Activated CD8-positive, alpha-beta memory T cell treated with anti-CD3 and anti-CD28 coated beads for 36 hours (primary cell): ENCODE measurements around the gene R3HDM2. TPM values are rescaled to one million over a fixed set of nuclear protein-coding genes. Genes with fewer than 3 reads are reported as not detected.

ENCODE experiments used
- CTCF ChIA-PET: fragments of 350-600 bp; sonication (Branson Sonifier 250); formaldehyde crosslinking; loops from one replicate; lab custom pipeline; 2021; ENCODE audit warnings: antibody characterized with exemption; lab: Charles Lee
- POLR2A ChIA-PET: fragments of 350-600 bp; sonication (Branson Sonifier 250); formaldehyde crosslinking; loops from one replicate; lab custom pipeline; 2021; ENCODE audit warnings: antibody characterized with exemption; lab: Charles Lee
- total RNA-seq, 2 experiments: library from RNA; stranded (reverse); gene quantifications; one replicate each; pipeline ENCODE4 v1.2.3, GENCODE V29; 2021

The R3HDM2 gene
- total RNA-seq = 10 to 100 TPM; 28.0 to 29.7 TPM

- POLR2A ChIA-PET = interaction anchor here (0.9 kb wide), 1 partner anchor 201 kb away, joined by 3 read pairs; the partner anchor contains the start of gene SHMT2
- CTCF ChIA-PET = interaction anchor here (0.7 to 1.6 kb wide), 2 partner anchors 19 to 21 kb away, joined by 3 to 5 read pairs; no protein-coding TSS in a partner anchor
Observed at GRCh38 chr12:57430931-57431566, at the start of gene R3HDM2. R3HDM2 (minus strand) TSS chr12:57431043; CDS start chr12:57310428, 120,615 bp downstream.

GRCh38 chr12:57479376-57480115 lies 48.7 kb upstream of the R3HDM2 start, which contains the start of gene ARHGAP9:
ARHGAP9 (minus strand) TSS chr12:57479866; CDS start chr12:57479406, 460 bp downstream.
- ChIA-PET POLR2A (interaction anchor here (1.2 kb wide), 1 partner anchor 40 kb away, joined by 10 read pairs; the partner anchor contains the start of gene DDIT3), CTCF (interaction anchor here (1.2 to 8.5 kb wide), 4 partner anchors 9 to 104 kb away, joined by 3 to 120 read pairs (median 6); partner anchors contain the start of gene GLI1)

DNA sequence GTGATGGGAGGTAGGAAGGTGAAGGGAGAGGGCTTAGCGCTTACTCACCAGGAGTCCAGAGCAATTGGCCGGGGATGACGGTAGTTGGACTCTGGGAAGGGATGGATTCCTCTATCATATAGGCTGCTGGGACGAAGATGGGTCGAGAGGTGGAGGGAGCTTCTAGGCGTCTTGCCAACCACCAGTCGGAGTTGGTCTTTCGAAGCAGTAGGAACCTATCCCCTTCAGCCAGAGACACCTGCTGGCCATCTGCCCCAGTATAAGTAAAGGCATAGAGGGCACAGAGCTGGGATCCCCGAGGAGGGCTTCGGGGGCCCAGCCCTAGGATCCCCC lies 48.2 kb upstream of the R3HDM2 start:
- ChIA-PET POLR2A (interaction anchor here (0.8 kb wide), 1 partner anchor 42 kb away, joined by 3 read pairs; the partner anchor contains the start of gene DDIT3), CTCF (interaction anchor here (1.2 to 8.5 kb wide), 2 partner anchors 18 to 104 kb away, joined by 5 to 120 read pairs; partner anchors contain the start of gene GLI1)

DNA sequence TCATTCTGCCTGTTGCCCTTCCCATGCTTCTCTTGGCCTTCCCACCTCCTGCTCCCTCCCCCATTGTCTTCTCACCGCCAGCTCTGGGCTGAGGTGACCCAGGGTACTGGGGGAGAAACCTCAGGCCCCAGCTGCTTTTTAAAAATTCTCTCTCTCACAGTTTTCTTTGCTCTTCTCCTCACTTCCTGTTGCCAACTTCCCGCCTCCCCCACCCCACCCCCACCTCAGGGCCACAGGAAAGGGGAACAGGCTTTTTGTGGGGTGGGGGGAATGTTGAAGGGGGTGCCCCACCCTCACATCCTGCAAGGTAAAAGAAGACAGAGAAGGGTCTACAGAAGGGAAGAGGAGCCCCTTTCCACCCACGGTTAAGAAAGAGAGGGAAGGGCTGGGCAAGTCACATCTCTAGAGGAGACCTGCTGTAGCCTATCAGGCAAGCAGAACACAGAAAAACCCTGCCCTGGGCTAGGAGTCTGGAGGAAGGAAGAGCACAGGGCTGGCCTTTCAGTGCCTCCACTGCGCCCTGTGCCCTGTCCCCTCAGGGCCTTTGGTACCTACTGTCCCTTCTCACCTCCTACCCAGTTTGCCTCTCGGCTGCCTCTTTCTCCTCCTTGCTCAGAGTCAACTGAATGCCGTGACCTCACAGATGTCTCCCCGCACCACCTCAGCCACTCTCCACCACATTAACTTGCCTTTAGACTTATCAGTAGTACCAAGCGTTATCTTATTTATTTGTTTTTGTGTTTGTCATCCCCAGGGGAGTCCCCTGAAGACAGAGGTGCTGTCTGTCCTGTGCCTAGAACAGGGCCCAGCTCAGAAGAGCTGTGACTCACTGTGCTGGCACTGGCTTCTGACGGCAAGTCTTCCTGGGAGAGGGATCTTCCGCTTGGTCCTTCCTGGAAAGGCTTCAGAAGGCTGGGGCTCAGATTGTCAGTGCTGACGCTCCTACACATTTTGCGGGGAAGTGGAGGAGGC lies 47.2 kb upstream of the R3HDM2 start:
- ChIA-PET CTCF (interaction anchor here (1.1 to 8.5 kb wide), 6 partner anchors 9 to 264 kb away, joined by 3 to 120 read pairs (median 6); partner anchors contain the start of genes DDIT3 and GLI1), POLR2A (interaction anchor here (0.5 to 2.4 kb wide), 7 partner anchors 8 to 896 kb away, joined by 3 to 8 read pairs (median 3); partner anchors contain the start of gene DDIT3)

DNA sequence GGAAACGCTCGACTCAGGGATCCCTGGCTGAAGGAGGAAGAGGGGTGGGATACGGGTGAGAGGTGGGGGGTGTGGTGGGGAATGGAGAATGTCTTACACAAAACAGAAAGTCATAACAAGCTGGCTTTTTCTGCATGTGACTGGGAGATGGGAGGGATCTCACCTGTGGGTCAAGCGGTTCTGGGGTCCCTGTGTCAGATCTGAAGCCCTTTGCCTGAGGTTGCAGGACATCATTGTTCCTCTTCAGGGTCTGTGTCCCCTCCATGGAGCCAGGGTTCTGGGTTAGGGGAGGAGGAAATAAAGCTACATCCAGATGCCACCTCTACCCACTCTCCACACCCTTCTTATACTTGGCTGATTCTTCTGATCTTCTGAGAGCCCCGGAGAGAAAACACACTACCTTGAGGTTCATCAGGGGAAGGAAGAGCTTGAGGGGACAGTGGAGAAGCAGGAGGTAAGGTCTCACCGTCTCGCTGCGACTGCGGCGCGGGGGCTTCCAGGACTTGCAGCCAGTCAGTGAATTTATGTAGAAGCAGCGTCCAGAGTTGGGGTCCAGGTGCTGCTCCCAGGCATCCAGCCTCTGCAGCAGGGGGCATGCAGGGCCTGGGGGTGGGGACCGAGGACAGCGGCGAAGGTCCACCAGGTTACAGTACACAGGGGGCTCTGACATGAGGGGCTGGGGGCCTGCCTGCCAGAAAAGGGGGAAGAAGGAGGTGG lies 46.3 kb upstream of the R3HDM2 start:
- POLR2A ChIA-PET = interaction anchor here (0.5 to 2.4 kb wide), 7 partner anchors 9 to 896 kb away, joined by 3 to 8 read pairs (median 3); partner anchors contain the start of gene DDIT3
- CTCF ChIA-PET = interaction anchor here (0.8 to 8.5 kb wide), 9 partner anchors 9 to 264 kb away, joined by 3 to 120 read pairs (median 4); partner anchors contain the start of genes DDIT3 and GLI1

DNA sequence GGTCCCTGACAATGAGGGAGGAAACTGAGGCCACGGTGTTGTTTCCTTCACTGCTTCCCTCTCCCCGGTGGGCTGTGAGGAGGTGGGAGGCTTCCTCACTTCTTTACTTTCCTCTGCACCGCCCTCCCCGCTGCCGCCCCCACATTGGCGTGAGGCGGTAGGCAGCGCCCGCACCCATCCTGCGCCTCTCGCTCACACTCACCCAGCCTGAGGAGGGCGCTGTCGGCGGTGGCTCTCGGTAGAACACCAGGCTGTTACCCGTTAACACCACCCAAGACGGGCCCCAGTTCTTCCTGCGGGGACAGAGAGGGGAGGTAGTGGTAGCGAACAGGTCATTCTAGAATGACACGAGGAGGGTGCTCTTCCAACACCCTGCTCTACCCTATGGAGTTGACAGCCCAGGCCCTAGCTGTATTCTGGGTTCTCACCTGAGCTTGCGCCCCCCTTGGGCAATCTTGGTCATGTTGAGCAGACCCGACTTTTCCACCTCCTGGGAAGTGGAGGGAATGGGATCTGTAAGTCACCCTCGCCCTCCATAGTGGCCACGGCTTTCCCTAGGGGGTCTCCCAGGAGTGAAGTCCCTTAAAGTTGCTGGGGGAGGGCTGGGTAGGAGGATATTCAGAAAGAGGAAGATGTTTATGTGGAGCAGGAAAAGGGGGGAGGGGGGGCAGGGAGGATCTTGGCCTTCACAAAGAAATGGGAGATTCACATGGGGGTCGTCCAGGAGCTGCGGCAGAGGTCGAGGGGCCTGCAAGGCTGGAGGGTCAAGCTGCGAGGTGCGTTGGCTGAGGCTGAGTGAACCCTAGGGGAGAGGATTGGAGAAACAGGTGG lies 45.5 kb upstream of the R3HDM2 start:
- ChIA-PET POLR2A (interaction anchor here (1.0 to 2.4 kb wide), 5 partner anchors 10 to 380 kb away, joined by 3 to 8 read pairs (median 5); partner anchors contain the start of gene DDIT3), CTCF (interaction anchor here (0.8 to 8.5 kb wide), 10 partner anchors 10 to 263 kb away, joined by 3 to 120 read pairs (median 4); partner anchors contain the start of genes DDIT3 and GLI1)

DNA sequence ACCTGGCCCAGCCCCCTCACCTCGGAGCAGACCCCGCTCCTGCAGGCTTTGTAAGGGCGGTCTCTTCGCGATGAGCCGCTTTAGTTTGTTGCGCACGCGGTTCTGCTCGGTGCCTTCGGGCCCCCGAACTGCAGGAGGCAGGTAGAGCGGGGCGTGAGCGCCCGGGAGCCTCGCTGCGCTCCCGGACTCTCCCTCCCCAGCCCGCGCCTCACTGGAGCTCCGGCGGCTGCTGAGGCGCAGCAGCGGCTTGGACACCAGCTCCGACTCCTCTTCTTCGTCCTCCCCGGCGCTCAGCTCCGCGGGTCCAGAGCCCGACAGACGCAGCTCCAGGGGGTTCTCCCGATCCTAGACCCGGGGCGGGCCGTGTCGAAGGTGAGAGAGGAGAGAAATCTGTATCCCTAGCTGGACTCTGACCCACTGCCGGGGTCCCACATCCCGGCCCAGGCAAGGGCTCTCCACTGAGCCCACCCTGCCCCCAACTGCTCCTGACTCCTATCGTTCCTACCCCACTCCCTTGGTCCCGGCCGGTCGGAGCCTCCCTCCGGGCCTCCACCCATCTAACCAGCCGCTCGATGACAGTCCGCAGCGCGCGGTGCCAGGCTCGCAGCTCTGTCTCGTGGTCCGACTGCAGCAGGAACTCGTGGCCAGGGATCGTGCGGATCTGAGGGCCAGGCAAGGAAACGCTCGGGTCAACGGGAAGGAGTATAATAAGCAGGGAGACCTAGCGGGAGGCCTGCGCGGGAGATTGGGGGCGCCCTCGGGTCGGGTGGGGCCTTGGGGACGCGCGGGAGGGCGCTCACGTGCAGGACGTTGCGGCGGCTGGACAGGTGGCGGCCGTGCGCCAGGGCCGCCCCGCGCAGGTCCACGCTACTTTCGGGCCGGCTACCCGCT lies 44.7 kb upstream of the R3HDM2 start:
- ChIA-PET POLR2A (interaction anchor here (0.6 to 2.4 kb wide), 2 partner anchors 14 to 16 kb away, joined by 3 to 8 read pairs; partner anchors contain the start of gene GLI1), CTCF (interaction anchor here (0.8 to 8.5 kb wide), 6 partner anchors 10 to 108 kb away, joined by 3 to 120 read pairs (median 6); partner anchors contain the start of genes DDIT3 and GLI1)

DNA sequence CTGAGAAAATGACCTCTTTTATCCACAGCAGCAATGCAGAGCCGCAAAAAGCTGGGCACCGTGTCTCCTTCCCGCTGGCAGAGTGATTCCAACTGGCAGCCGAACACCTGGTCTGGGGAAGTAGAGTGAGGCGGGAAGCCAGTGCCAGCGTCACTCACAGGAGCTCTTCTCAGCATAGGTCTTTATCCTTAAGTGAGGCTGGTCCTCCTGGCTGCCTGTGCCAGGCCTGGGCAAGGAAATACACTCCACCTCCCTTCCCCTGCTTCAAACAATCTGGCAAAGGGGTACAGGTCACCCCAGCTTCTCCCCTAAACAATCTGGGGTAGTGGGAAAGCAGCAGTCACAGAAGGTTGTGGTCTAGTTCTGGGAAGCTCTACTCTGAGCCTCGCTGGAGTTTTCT lies 44.0 kb upstream of the R3HDM2 start:
- POLR2A ChIA-PET = no interaction called here
- CTCF ChIA-PET = interaction anchor here (1.4 to 8.5 kb wide), 3 partner anchors 14 to 109 kb away, joined by 3 to 120 read pairs (median 5); partner anchors contain the start of gene GLI1

DNA sequence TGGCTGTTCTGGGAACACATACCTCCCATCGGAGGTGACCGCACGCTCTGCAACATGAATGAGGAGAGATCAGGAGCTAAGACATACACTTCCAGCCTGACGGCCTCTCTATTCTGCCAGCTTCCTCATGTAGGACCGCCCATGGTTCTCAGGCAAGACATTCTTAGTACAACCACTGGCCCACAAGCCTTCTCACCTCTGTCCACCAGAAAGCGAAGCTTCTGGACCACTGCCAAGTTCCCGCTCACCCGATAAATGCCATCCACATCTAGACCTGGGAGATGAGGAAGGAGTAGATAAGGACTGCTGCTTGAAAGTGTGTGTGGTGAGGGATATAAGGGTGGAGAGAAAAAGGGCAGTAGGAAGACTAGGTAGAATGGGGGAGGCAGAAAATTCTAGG lies 43.6 kb upstream of the R3HDM2 start:
- CTCF ChIA-PET = interaction anchor here (0.5 to 8.5 kb wide), 4 partner anchors 13 to 196 kb away, joined by 3 to 120 read pairs (median 4); partner anchors contain the start of gene GLI1
- POLR2A ChIA-PET = interaction anchor here (1.4 kb wide), 1 partner anchor 11 kb away, joined by 5 read pairs; no protein-coding TSS in a partner anchor

DNA sequence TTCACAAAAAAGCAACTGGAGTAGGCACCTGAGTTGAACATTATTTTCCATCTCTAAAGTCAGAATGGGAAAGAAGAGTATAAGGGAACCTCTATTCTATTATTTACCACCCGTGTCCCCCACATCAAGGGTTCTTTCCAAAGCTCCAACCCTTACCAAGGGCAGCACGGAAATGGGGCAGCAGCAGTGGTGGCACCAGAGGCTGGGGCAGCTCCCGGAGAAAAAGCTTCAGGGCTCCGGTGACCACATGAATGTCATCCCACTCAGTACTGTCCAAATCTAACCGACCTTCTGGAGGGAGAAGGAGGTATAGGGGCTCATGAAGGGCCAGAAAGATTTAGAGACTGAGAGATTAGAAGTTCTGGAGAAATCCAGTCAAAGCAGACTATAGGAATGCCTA lies 43.0 kb upstream of the R3HDM2 start:
- POLR2A ChIA-PET = interaction anchor here (1.4 kb wide), 1 partner anchor 10 kb away, joined by 5 read pairs; no protein-coding TSS in a partner anchor
- CTCF ChIA-PET = interaction anchor here (0.5 to 8.5 kb wide), 3 partner anchors 13 to 195 kb away, joined by 3 to 120 read pairs (median 4); partner anchors contain the start of gene GLI1

DNA sequence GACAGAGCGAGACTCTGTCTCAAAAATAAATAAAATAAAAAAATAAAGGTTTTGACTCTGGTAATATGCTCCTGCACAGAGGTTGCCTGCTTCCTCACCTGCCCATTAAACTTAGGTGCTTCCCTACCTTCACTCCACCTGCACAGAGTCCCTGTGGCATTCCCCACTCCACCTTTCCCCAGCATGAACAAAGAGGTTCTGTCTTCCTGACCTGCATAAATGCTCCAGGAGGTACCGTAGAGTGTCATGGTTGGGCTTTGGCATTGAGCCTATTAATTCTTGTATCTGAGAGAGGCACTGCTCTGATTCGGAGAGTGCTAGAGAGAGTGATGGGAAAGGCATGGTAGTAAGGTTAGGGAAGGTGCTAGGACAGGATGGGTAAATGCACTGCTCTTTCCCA lies 42.5 kb upstream of the R3HDM2 start:
- ChIA-PET POLR2A (interaction anchor here (1.4 kb wide), 1 partner anchor 10 kb away, joined by 5 read pairs; no protein-coding TSS in a partner anchor), CTCF (interaction anchor here (1.7 to 8.5 kb wide), 3 partner anchors 12 to 110 kb away, joined by 3 to 120 read pairs (median 5); partner anchors contain the start of genes GLI1 and INHBE)

- POLR2A ChIA-PET = no interaction called here
- CTCF ChIA-PET = interaction anchor here (0.6 to 1.8 kb wide), 3 partner anchors 17 to 420 kb away, joined by 3 to 5 read pairs (median 4); partner anchors contain the start of gene INHBE
Observed at GRCh38 chr12:57472391-57472790, 41.5 kb upstream of the R3HDM2 start.

GRCh38 chr12:57471661-57472060 lies 40.8 kb upstream of the R3HDM2 start:
- ChIA-PET CTCF (interaction anchor here (0.9 to 1.8 kb wide), 4 partner anchors 11 to 208 kb away, joined by 3 to 5 read pairs (median 3); partner anchors contain the start of gene INHBE), POLR2A (no interaction called here)

DNA sequence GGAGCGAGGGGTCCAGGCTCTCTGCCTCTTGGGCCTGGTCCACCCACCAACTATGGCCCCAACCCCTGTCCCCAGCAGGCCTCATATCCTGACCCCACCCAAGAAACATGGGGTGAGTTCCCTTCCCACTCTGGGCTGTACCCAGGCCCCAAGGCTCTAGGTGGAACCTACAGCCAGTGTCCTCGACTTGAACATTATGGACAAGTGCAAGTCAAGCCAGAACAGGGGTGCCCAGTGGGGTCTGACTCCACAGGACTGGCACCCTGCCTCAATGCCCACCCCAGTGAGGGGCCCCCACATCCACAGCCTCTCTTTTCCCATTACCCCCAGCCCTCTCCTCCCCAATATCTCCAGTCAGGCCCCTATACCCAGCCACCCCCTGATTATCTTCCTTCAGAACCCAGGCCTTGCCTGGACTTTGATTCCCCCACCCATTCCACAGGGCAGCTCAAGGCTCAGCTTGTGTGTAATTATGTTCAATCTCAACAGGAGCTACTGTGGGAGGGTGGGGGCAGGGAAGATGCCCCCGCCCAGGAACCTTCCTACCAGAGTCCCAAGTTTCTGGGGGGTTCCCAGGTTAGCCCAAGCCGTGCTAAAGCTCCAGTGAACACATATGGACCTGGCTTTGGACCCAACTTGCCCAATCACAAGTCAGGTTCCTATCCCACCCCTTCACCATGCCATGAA lies 40.3 kb upstream of the R3HDM2 start:
- POLR2A ChIA-PET = no interaction called here
- CTCF ChIA-PET = interaction anchor here (0.9 to 1.4 kb wide), 2 partner anchors 10 to 208 kb away, joined by 3 read pairs; no protein-coding TSS in a partner anchor
